ENCODE measurements around the gene RPP40.

GRCh38 chr6:5034328-5034727, 30.5 kb upstream of the RPP40 start:
- TF ChIP-seq TAF1 (IDR thresholded peaks at IDR 0.05; ENCODE audit: low read depth): no peak
- no peak for TF ChIP-seq CEBPB (IDR thresholded peaks at IDR 0.05)
- TF ChIP-seq RAD21 (IDR thresholded peaks at IDR 0.05; ENCODE audit: low read depth): no peak
- no peak for TF ChIP-seq REST (IDR thresholded peaks at IDR 0.05; ENCODE audit: low read depth)
- TF ChIP-seq YY1 (IDR thresholded peaks at IDR 0.05; ENCODE audit: low read depth): no peak

All from Ishikawa (cell line).